ENCODE data around the gene RRP1.

DNA sequence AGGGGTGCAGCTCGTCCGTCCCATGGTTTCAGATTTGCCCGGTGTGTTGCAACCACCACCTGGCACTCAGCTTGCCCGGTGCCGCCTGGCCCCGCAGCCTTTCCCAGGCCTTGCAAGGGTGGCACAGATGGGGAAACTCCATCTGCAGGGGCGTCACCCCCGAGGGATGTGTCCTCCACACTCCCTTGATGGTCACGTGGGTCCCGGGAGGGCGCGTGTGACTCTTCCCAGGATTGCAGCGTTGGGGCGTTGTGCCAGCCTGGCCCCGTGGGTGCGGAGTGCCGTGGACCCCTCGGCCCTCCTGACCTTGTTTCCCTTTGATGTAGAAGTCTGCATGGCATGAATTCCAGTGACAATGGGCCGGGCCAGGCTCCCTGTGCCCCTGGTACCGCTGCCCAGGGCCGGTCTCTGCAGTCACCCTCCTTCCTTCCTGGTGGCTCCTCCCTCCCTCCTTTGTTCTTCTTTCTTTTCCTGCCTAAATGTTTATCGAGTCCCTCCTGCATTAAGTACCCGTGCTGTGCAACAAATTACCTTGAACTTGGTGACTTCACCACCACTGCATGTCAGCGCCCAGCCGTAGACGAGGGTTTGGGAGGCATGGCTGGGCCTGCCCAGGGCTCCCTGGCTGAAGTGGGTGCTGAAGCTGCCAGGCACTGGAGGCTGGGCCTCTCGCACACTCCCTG, 22.9 kb downstream of the RRP1 start:
- no peak for TF ChIP-seq GATA2 (IDR thresholded peaks at IDR 0.05; ENCODE audit: low read depth, low read length)
- no peak for TF ChIP-seq GATA3 (IDR thresholded peaks at IDR 0.05; ENCODE audit: low read depth, low read length)

Measured in SH-SY5Y (cell line).